HUES48 (cell line): Measurements from ENCODE around the gene ATXN7L1.
"Not testable (repeated sequence)": the region's sequence is repeated elsewhere in the genome, so short reads cannot be mapped to it uniquely, and the experiment has no call there.

Source experiments
- H3K27ac ChIP-seq: one replicate; pipeline ENCODE4 v1.7.0; 2013; ENCODE audit warnings: low read depth, low read length, inconsistent platforms
- H3K27me3 ChIP-seq: 2 replicates; pipeline ENCODE4 v1.6.1; 2013; ENCODE audit warnings: mild to moderate bottlenecking, low read length; ENCODE audit not compliant: control insufficient read depth, insufficient read depth
- H3K36me3 ChIP-seq: 2 replicates; pipeline ENCODE4 v1.6.1; 2013; ENCODE audit warnings: low read length; ENCODE audit not compliant: control insufficient read depth, insufficient read depth
- H3K4me1 ChIP-seq: 2 replicates; pipeline ENCODE4 v1.6.1; 2013; ENCODE audit warnings: mild to moderate bottlenecking, low read length; ENCODE audit not compliant: control insufficient read depth, insufficient read depth
- H3K4me3 ChIP-seq: 2 replicates; pipeline ENCODE4 v1.5.1; 2013; ENCODE audit warnings: mild to moderate bottlenecking, low read depth, low read length
- H3K9ac ChIP-seq: 2 replicates; pipeline ENCODE4 v1.6.1; 2013; ENCODE audit warnings: mild to moderate bottlenecking, low read depth, low read length, moderate library complexity
- H3K9me3 ChIP-seq: 2 replicates; pipeline ENCODE4 v1.6.1; 2013; ENCODE audit warnings: low read length; ENCODE audit not compliant: control insufficient read depth, insufficient read depth

ATXN7L1 gene

GRCh38 chr7:105699568-105700236 lies 176.7 kb downstream of the ATXN7L1 start:
- Histone ChIP-seq H3K36me3 (no peaks in the 10 kb centered on the region), H3K4me3 (no peak overlapping the region), H3K9me3 (no peaks in the 10 kb centered on the region), H3K9ac (no peak overlapping the region), H3K27me3 (no peaks in the 10 kb centered on the region), H3K4me1 (peaks cover 40% of the 10 kb centered on the region), H3K27ac (peak overlapping the region; percentile 5)

- Histone ChIP-seq H3K4me3 (no peak overlapping the region), H3K27ac (no peak overlapping the region), H3K36me3 (no peaks in the 10 kb centered on the region), H3K4me1 (peaks cover 40% of the 10 kb centered on the region), H3K9me3 (no peaks in the 10 kb centered on the region), H3K27me3 (no peaks in the 10 kb centered on the region), H3K9ac (no peak overlapping the region)
Measured at GRCh38 chr7:105698531-105698930, 177.9 kb downstream of the ATXN7L1 start.

- Histone ChIP-seq H3K36me3 (no peaks in the 10 kb centered on the region), H3K27me3 (no peaks in the 10 kb centered on the region), H3K9ac (no peak overlapping the region), H3K4me3 (no peak overlapping the region), H3K4me1 (peaks cover 40% of the 10 kb centered on the region), H3K9me3 (no peaks in the 10 kb centered on the region), H3K27ac (peak overlapping the region; percentile 62)
Measured at GRCh38 chr7:105697753-105698152, 178.6 kb downstream of the ATXN7L1 start.

- not testable (repeated sequence) for H3K4me3 ChIP-seq, H3K36me3 ChIP-seq, H3K9ac ChIP-seq, H3K9me3 ChIP-seq, H3K27me3 ChIP-seq
- Histone ChIP-seq H3K4me1 (peaks cover 39% of the 10 kb centered on the region), H3K27ac (peak overlapping the region; percentile 78)
Measured at GRCh38 chr7:105697169-105697568, 179.2 kb downstream of the ATXN7L1 start.

- Histone ChIP-seq H3K4me1 (peaks cover 52% of the 10 kb centered on the region), H3K4me3 (no peak overlapping the region), H3K27me3 (no peaks in the 10 kb centered on the region)
Measured at GRCh38 chr7:105693576-105693975, 182.8 kb downstream of the ATXN7L1 start.

GRCh38 chr7:105691680-105692564 lies 184.5 kb downstream of the ATXN7L1 start:
- peaks cover 52% of the 10 kb centered on the region for H3K4me1 ChIP-seq
- no peaks in the 10 kb centered on the region for H3K27me3 ChIP-seq
- no peaks in the 10 kb centered on the region for H3K36me3 ChIP-seq
- no peaks in the 10 kb centered on the region for H3K9me3 ChIP-seq
- H3K4me3 ChIP-seq = peak overlapping the region; percentile 56
- peak overlapping the region; percentile 66 for H3K27ac ChIP-seq
- peak overlapping the region; percentile 61; the same call in 1 of the 2 replicates for H3K9ac ChIP-seq

More at GRCh38 chr7:105693576-105693975, 182.8 kb downstream of the ATXN7L1 start:
- H3K36me3 ChIP-seq = no peaks in the 10 kb centered on the region
- no peak overlapping the region for H3K9ac ChIP-seq
- no peaks in the 10 kb centered on the region for H3K9me3 ChIP-seq
- H3K27ac ChIP-seq = no peak overlapping the region

GRCh38 chr7:105691082-105691679 lies 185.2 kb downstream of the ATXN7L1 start:
- Histone ChIP-seq H3K27ac (peak overlapping the region; percentile 31), H3K36me3 (no peaks in the 10 kb centered on the region), H3K27me3 (no peaks in the 10 kb centered on the region), H3K9ac (peak overlapping the region; percentile 61), H3K4me3 (peak overlapping the region; percentile 56), H3K4me1 (peaks cover 45% of the 10 kb centered on the region), H3K9me3 (no peaks in the 10 kb centered on the region)

- peak overlapping the region; percentile 61 for H3K9ac ChIP-seq
- H3K4me1 ChIP-seq = peaks cover 38% of the 10 kb centered on the region
- H3K4me3 ChIP-seq = peak overlapping the region; percentile 56
- peak overlapping the region; percentile 31 for H3K27ac ChIP-seq
- H3K36me3 ChIP-seq = no peaks in the 10 kb centered on the region
- no peaks in the 10 kb centered on the region for H3K9me3 ChIP-seq
- H3K27me3 ChIP-seq = no peaks in the 10 kb centered on the region
Measured at GRCh38 chr7:105690325-105690945, 186.0 kb downstream of the ATXN7L1 start.

GRCh38 chr7:105689067-105689819 lies 187.2 kb downstream of the ATXN7L1 start:
- Histone ChIP-seq H3K4me3 (no peak overlapping the region), H3K9me3 (no peaks in the 10 kb centered on the region), H3K4me1 (peaks cover 36% of the 10 kb centered on the region), H3K27ac (peak overlapping the region; percentile 84), H3K9ac (peak overlapping the region; percentile 21; the same call in 1 of the 2 replicates), H3K27me3 (no peaks in the 10 kb centered on the region), H3K36me3 (no peaks in the 10 kb centered on the region)

GRCh38 chr7:105688617-105689016 lies 187.8 kb downstream of the ATXN7L1 start:
- Histone ChIP-seq H3K4me3 (no peak overlapping the region), H3K27ac (peak overlapping the region; percentile 84), H3K27me3 (no peaks in the 10 kb centered on the region), H3K9ac (no peak overlapping the region), H3K4me1 (peaks cover 36% of the 10 kb centered on the region), H3K36me3 (no peaks in the 10 kb centered on the region), H3K9me3 (no peaks in the 10 kb centered on the region)
